Measurements from ENCODE around the gene CAMK2A. TPM values are rescaled to one million over a fixed set of nuclear protein-coding genes. Genes with fewer than 3 reads are reported as not detected.

The CAMK2A gene
- total and polyA plus RNA-seq, 2 of the 4 experiments (the other 2 are of a cell fraction), result 0.18 to 0.19 TPM

GRCh38 chr5:150284311-150284710 lies 5.3 kb downstream of the CAMK2A start:
- H4K20me1 ChIP-seq (ENCODE audit: insufficient read depth, low read length), result no peaks in the 10 kb centered on the region
- intact Hi-C loops (cut with micrococcal nuclease), result no loop called here
- dilution Hi-C loops (cut with HindIII; ENCODE audit: low sequenced_read_pairs, unreplicated experiment), result no loop called here
- ChIA-PET CTCF (no interaction called here), POLR2A (ENCODE audit: unreplicated experiment) (no interaction called here)
- TF ChIP-seq CTCF (conservative IDR thresholded peaks at IDR 0.05; ENCODE audit: low read depth, low read length) (no peak), RCOR1 (IDR thresholded peaks at IDR 0.05; ENCODE audit: insufficient replicate concordance, low read length) (no peak), NFE2L2 (IDR thresholded peaks at IDR 0.05; ENCODE audit: low read depth, low read length) (no peak), MXI1 (IDR thresholded peaks at IDR 0.05; ENCODE audit: borderline replicate concordance, low read depth, low read length) (no peak)
- H3K9me3 ChIP-seq (ENCODE audit: control insufficient read depth, insufficient read depth, low read length), result no peaks in the 10 kb centered on the region
- H3K4ac ChIP-seq (ENCODE audit: low read depth, low read length), result no peak overlapping the region
- H3K79me1 ChIP-seq (ENCODE audit: low read depth in 1 of 2, low read length in 2 of 2), result no peaks in the 10 kb centered on the region
- no peak overlapping the region for H4K91ac ChIP-seq (ENCODE audit: insufficient read depth, low read depth, low read length)
- no peak overlapping the region; the same call in 1 of the 2 replicates for H3K23ac ChIP-seq (ENCODE audit: low read depth, low read length)
- peaks cover 12% of the 10 kb centered on the region for H3K9me1 ChIP-seq (ENCODE audit: insufficient read depth, low read length)
- H2AK9ac ChIP-seq (replicated peaks; ENCODE audit: low read depth, low read length, poor library complexity), result no peak overlapping the region
- H3K56ac ChIP-seq (ENCODE audit: extremely low read depth, insufficient read depth, low read length), result no peak overlapping the region
- WGBS, 2 experiments (ENCODE audit: extremely low coverage in 2 of 2, insufficient read length in 1 of 2), result no CpG with 5 or more reads among the region's 13 CpGs
- H3K4me2 ChIP-seq (ENCODE audit: low read depth, low read length), result no peak overlapping the region
- H4K5ac ChIP-seq (ENCODE audit: low read depth, low read length), result no peak overlapping the region
- ATAC-seq (ENCODE audit: low read depth), result no peak
- H3K9ac ChIP-seq (ENCODE audit: low read depth, low read length), result no peak overlapping the region
- no TSS peak for BruUV-seq (replicated peaks)
- no peak overlapping the region for H3K18ac ChIP-seq (ENCODE audit: low read depth, low read length)
- no peak overlapping the region for H2BK120ac ChIP-seq (ENCODE audit: low read depth, low read length)
- DNase-seq, result no peak
- no peak overlapping the region for H2AFZ ChIP-seq (replicated peaks; ENCODE audit: low read length, poor library complexity)
- H3K14ac ChIP-seq (replicated peaks; ENCODE audit: low read depth, low read length), result no peak overlapping the region
- H2BK15ac ChIP-seq (ENCODE audit: low read depth, low read length), result no peak overlapping the region
- no peak overlapping the region for H2BK20ac ChIP-seq (ENCODE audit: low read depth, low read length)
- H3K4me1 ChIP-seq (ENCODE audit: control insufficient read depth, insufficient read depth, low read length), result no peaks in the 10 kb centered on the region
- H3K36me3 ChIP-seq (ENCODE audit: control insufficient read depth, insufficient read depth, low read length), result no peaks in the 10 kb centered on the region
- no peak overlapping the region for H3K27ac ChIP-seq (ENCODE audit: insufficient read depth, low read length)
- no peaks in the 10 kb centered on the region for H3K27me3 ChIP-seq (ENCODE audit: control insufficient read depth, insufficient read depth, low read length)
- no peak overlapping the region for H3K4me3 ChIP-seq (ENCODE audit: insufficient read depth, low read depth, low read length)
- no peak overlapping the region for H4K8ac ChIP-seq (ENCODE audit: low read depth in 2 of 2, low read length in 2 of 2)
- in situ Hi-C loops (cut with MboI; ENCODE audit: low sequenced_read_pairs), result no loop called here
- H2BK5ac ChIP-seq (ENCODE audit: low read depth, low read length, poor library complexity, severe bottlenecking), result no peak overlapping the region
- no peak overlapping the region for H2AK5ac ChIP-seq (ENCODE audit: low read depth, low read length)

Data from IMR-90 (cell line).